H1 (cell line): ENCODE results near the gene LFNG. TPM values are rescaled to one million over a fixed set of nuclear protein-coding genes. Genes with fewer than 3 reads are reported as not detected.

ENCODE experiments used
- CTCF ChIA-PET: fragments of 300-600 bp; sonication (Branson Sonifier 250); formaldehyde crosslinking; loops from one replicate; lab custom pipeline; 2021; ENCODE audit not compliant: partially characterized antibody; lab: Charles Lee
- POLR2A ChIA-PET: fragments of 300-600 bp; sonication (Branson Sonifier 250); formaldehyde crosslinking; loops from one replicate; lab custom pipeline; 2021; ENCODE audit warnings: inconsistent platforms; ENCODE audit not compliant: partially characterized antibody; lab: Charles Lee
- DNase-seq, 2 experiments: peaks; one replicate each; pipeline versions ENCODE4 v3.0.0 to v3.0.0-alpha.2; 2010 to 2022; ENCODE audit warnings: low spot score in 2 of 2, low read depth in 1 of 2, mixed read lengths in 1 of 2
- FAIRE-seq: peaks from 2 replicates; lab custom pipeline; 2011; peaks lifted over from hg19 to GRCh38; lab: Jason Lieb, UNC
- H2AFZ ChIP-seq: 2 replicates; pipeline ENCODE4 v1.8.1; 2012; ENCODE audit warnings: low read length, inconsistent platforms
- H2AK5ac ChIP-seq: 2 replicates; pipeline ENCODE4 v1.6.1; 2013; ENCODE audit warnings: low read depth, low read length
- H2BK120ac ChIP-seq: replicated peaks from 2 replicates; pipeline ENCODE3; 2013; ENCODE audit warnings: low read depth, low read length, inconsistent platforms
- H2BK12ac ChIP-seq: 2 replicates; pipeline ENCODE4 v1.6.1; 2013; ENCODE audit warnings: low read depth, low read length
- H2BK15ac ChIP-seq: 2 replicates; pipeline ENCODE4 v1.6.1; 2013; ENCODE audit warnings: low read length
- H2BK20ac ChIP-seq: 2 replicates; pipeline ENCODE4 v1.6.1; 2013; ENCODE audit warnings: low read length
- H2BK5ac ChIP-seq: 2 replicates; pipeline ENCODE4 v1.6.1; 2013; ENCODE audit warnings: low read depth, low read length
- H3K14ac ChIP-seq: 2 replicates; pipeline ENCODE4 v1.6.1; 2013; ENCODE audit warnings: inconsistent platforms; ENCODE audit not compliant: insufficient read length
- H3K18ac ChIP-seq: 2 replicates; pipeline ENCODE4 v1.6.1; 2013; ENCODE audit warnings: low read length; ENCODE audit errors: extremely low read depth
- H3K23ac ChIP-seq: 2 replicates; pipeline ENCODE4 v1.6.1; 2013; ENCODE audit warnings: inconsistent platforms; ENCODE audit not compliant: insufficient read length
- H3K23me2 ChIP-seq: 2 replicates; pipeline ENCODE4 v1.6.1; 2013; ENCODE audit warnings: low read depth, low read length
- H3K27ac ChIP-seq: 2 replicates; pipeline ENCODE4 v1.6.1; 2011; ENCODE audit warnings: low read depth, low read length, inconsistent platforms
- H3K27me3 ChIP-seq, 4 experiments: replicated peaks in 1 of 4; 1 replicate in 1 of 4; 2 replicates in 3 of 4; pipeline versions ENCODE4 v1.6.1 to v1.8.1; 2011 to 2013; ENCODE audit warnings: low read length in 3 of 4, mild to moderate bottlenecking in 3 of 4, inconsistent platforms in 2 of 4, mixed read lengths in 2 of 4, moderate library complexity in 1 of 4; ENCODE audit not compliant: control insufficient read depth in 3 of 4, insufficient read depth in 3 of 4; ENCODE audit errors: extremely low read depth in 1 of 4
- H3K36me3 ChIP-seq, 4 experiments: 2 replicates each; pipeline versions ENCODE4 v1.6.1 to v1.8.1; 2011 to 2013; ENCODE audit warnings: mild to moderate bottlenecking in 4 of 4, low read length in 3 of 4, moderate library complexity in 2 of 4, control low read depth in 1 of 4, inconsistent platforms in 1 of 4; ENCODE audit not compliant: insufficient read depth in 4 of 4, control insufficient read depth in 2 of 4
- H3K4ac ChIP-seq: replicated peaks from 2 replicates; pipeline ENCODE3; 2013; ENCODE audit warnings: low read length, low read depth, mixed read lengths, inconsistent platforms; ENCODE audit not compliant: insufficient read length
- H3K4me1 ChIP-seq, 4 experiments: replicated peaks in 1 of 4; 1 replicate in 1 of 4; 2 replicates in 3 of 4; pipeline versions ENCODE4 v1.6.1 to v1.8.1; 2011 to 2013; ENCODE audit warnings: low read length in 3 of 4, inconsistent platforms in 2 of 4, mixed read lengths in 1 of 4; ENCODE audit not compliant: insufficient read depth in 4 of 4, control insufficient read depth in 3 of 4
- H3K4me2 ChIP-seq, 2 experiments: 2 replicates each; pipeline versions ENCODE4 v1.6.1 to v1.8.1; 2011 to 2013; ENCODE audit warnings: low read depth in 2 of 2, low read length in 2 of 2, control low read depth in 1 of 2, inconsistent platforms in 1 of 2, mild to moderate bottlenecking in 1 of 2; ENCODE audit not compliant: insufficient read depth in 1 of 2
- H3K4me3 ChIP-seq, 4 experiments: fragments of 200-600, 300-600 bp in 1 of 4; sonication (generic), shearing (Covaris generic), sonication (Bioruptor Twin) in 1 of 4; 2 replicates each; pipeline versions ENCODE4 v1.5.1 to v1.8.1; 2011 to 2016; ENCODE audit warnings: low read length in 4 of 4, low read depth in 3 of 4, control low read depth in 2 of 4, inconsistent platforms in 2 of 4, mild to moderate bottlenecking in 2 of 4, mixed read lengths in 1 of 4, moderate library complexity in 1 of 4; ENCODE audit not compliant: insufficient read depth in 2 of 4; ENCODE audit errors: extremely low read depth in 1 of 4
- H3K56ac ChIP-seq: replicated peaks from 2 replicates; pipeline ENCODE3; 2013; ENCODE audit warnings: low read depth, mild to moderate bottlenecking, mixed read lengths, low read length, inconsistent platforms; ENCODE audit not compliant: insufficient read length
- H3K79me1 ChIP-seq: 2 replicates; pipeline ENCODE4 v1.6.1; 2013; ENCODE audit warnings: low read depth, low read length, control low read depth
- H3K79me2 ChIP-seq, 2 experiments: 2 replicates each; pipeline versions ENCODE4 v1.6.1 to v1.8.1; 2012 to 2013; ENCODE audit warnings: low read length in 2 of 2, mild to moderate bottlenecking in 2 of 2, inconsistent platforms in 1 of 2; ENCODE audit not compliant: insufficient read depth in 2 of 2, control insufficient read depth in 1 of 2
- H3K9ac ChIP-seq, 4 experiments: replicated peaks in 1 of 4; 1 replicate in 1 of 4; 2 replicates in 3 of 4; pipeline versions ENCODE4 v1.6.1 to v1.8.1; 2011 to 2013; ENCODE audit warnings: low read depth in 3 of 4, low read length in 3 of 4, control low read depth in 2 of 4, mild to moderate bottlenecking in 2 of 4, moderate library complexity in 2 of 4, inconsistent platforms in 1 of 4; ENCODE audit errors: extremely low read depth in 1 of 4
- H3K9me3 ChIP-seq, 2 experiments: 2 replicates each; pipeline versions ENCODE4 v1.6.1 to v1.8.1; 2012 to 2013; ENCODE audit warnings: mild to moderate bottlenecking in 2 of 2, moderate library complexity in 2 of 2, control low read depth in 1 of 2, inconsistent platforms in 1 of 2, low read depth in 1 of 2, low read length in 1 of 2, mixed read lengths in 1 of 2; ENCODE audit not compliant: insufficient read depth in 2 of 2
- H4K20me1 ChIP-seq, 2 experiments: replicated peaks in 1 of 2; 2 replicates each; pipeline versions ENCODE3 to v1.8.1; 2011 to 2013; ENCODE audit warnings: inconsistent platforms in 2 of 2, low read length in 2 of 2, mild to moderate bottlenecking in 1 of 2; ENCODE audit not compliant: insufficient read depth in 2 of 2, control insufficient read depth in 1 of 2
- H4K5ac ChIP-seq: 2 replicates; pipeline ENCODE4 v1.6.1; 2013; ENCODE audit warnings: low read length, low read depth, mixed read lengths, inconsistent platforms; ENCODE audit not compliant: insufficient read length
- H4K8ac ChIP-seq: 2 replicates; pipeline ENCODE4 v1.8.0; 2013; ENCODE audit warnings: mild to moderate bottlenecking, moderate library complexity, low read length, inconsistent platforms; ENCODE audit not compliant: insufficient read depth; ENCODE audit errors: extremely low read depth
- H4K91ac ChIP-seq: replicated peaks from 2 replicates; pipeline ENCODE3; 2013; ENCODE audit warnings: low read length, mixed read lengths, inconsistent platforms; ENCODE audit not compliant: insufficient read length
- SRF ChIP-seq: IDR thresholded peaks from 2 replicates; pipeline ENCODE4 v1.6.1; 2011; ENCODE audit warnings: mild to moderate bottlenecking, low read depth, low read length, moderate library complexity
- TEAD4 ChIP-seq: IDR thresholded peaks from 2 replicates; pipeline ENCODE4 v1.6.1; 2012; ENCODE audit warnings: low read depth, low read length, inconsistent platforms, mixed read lengths
- WGBS, 2 experiments: shearing (Covaris generic) in 1 of 2; methylation state at CpG; one replicate each; pipeline versions ENCODE4 v1.1.6 to v1.1.7; 2013 to 2015; ENCODE audit warnings: low lambda C conversion rate in 2 of 2, mixed read lengths in 2 of 2, inconsistent platforms in 1 of 2, low coverage in 1 of 2, missing lambda C conversion rate in 1 of 2; ENCODE audit not compliant: insufficient replicate concordance in 2 of 2, insufficient coverage in 1 of 2, insufficient read length in 1 of 2; ENCODE audit errors: extremely low coverage in 1 of 2, missing lambda C conversion rate in 1 of 2; 5-methylcytosine and 5-hydroxymethylcytosine counted together
- polyA plus RNA-seq, 7 experiments: library from polyadenylated mRNA; depleted of rRNA in 3 of 7; stranded (reverse) in 5 of 7; unstranded in 2 of 7; fragments of >200 nt in 5 of 7; fragments of 200-250 nt in 2 of 7; gene quantifications; 1 replicate in 5 of 7; 2 replicates in 1 of 7; 4 replicates in 1 of 7; pipeline versions ENCODE4 v1.2.1 to v1.2.3, GENCODE V29; 2011 to 2013; ENCODE audit warnings: missing spikeins in 2 of 7, mixed read lengths in 2 of 7
- total RNA-seq: library from RNA; stranded (reverse); fragmentation: NEBNext Ultra II Directional; extraction: Animal tissue kit (Norgen Biotek cat#: 25700); gene quantifications from 2 replicates; pipeline ENCODE4 v1.2.1, GENCODE V29; 2021

Gene LFNG
- total and polyA plus RNA-seq, 2 of the 8 experiments (the other 6 are each of a cell fraction or from before 2014, with no cell fraction given), result 31.6 to 35.6 TPM

GRCh38 chr7:2476776-2477446 is 42.7 kb upstream of the LFNG start:
- no peaks in the 10 kb centered on the region for H3K79me1 ChIP-seq
- no peak overlapping the region for H3K9ac ChIP-seq
- H2AFZ ChIP-seq, result no peak overlapping the region
- no peak overlapping the region for H3K56ac ChIP-seq
- no peak overlapping the region for H3K27ac ChIP-seq
- H3K14ac ChIP-seq, result no peak overlapping the region
- H3K18ac ChIP-seq, result peak overlapping the region; percentile 87
- H2BK12ac ChIP-seq, result peak overlapping the region; percentile 97; the same call in 1 of the 2 replicates
- H3K4me2 ChIP-seq, result no peak overlapping the region
- H2AK5ac ChIP-seq, result no peak overlapping the region; the same call in 1 of the 2 replicates
- peak overlapping the region; percentile 81; the same call in 1 of the 2 replicates for H2BK15ac ChIP-seq
- H3K23ac ChIP-seq, result no peak overlapping the region
- H3K23me2 ChIP-seq, result no peaks in the 10 kb centered on the region; the same call in 1 of the 2 replicates
- no peaks in the 10 kb centered on the region; a peak in 2 of 7 replicates for H3K27me3 ChIP-seq
- H3K4me3 ChIP-seq, result no peak overlapping the region
- DNase-seq, result no peak
- POLR2A ChIA-PET, result interaction anchor here (0.8 kb wide), 1 partner anchor 14 kb away, joined by 3 read pairs; no protein-coding TSS in a partner anchor
- H4K8ac ChIP-seq, result no peak overlapping the region; the same call in 1 of the 2 replicates
- H4K5ac ChIP-seq, result peak overlapping the region; percentile 59
- WGBS, 2 experiments, result 83% methylated on average over 12 of the region's 25 CpGs; no CpG with 5 or more reads in 1 of the 2 experiments
- H3K36me3 ChIP-seq, result no peaks in the 10 kb centered on the region
- H3K79me2 ChIP-seq, result no peaks in the 10 kb centered on the region
- peaks cover 0 to 34% (median 20%) of the 10 kb centered on the region in 4 experiments; a peak in 6 of 7 replicates for H3K4me1 ChIP-seq
- H2BK20ac ChIP-seq, result peak overlapping the region; percentile 23; the same call in 1 of the 2 replicates
- H3K9me3 ChIP-seq, result no peaks in the 10 kb centered on the region
- H4K91ac ChIP-seq, result peak overlapping the region; percentile 96
- no peak for TF ChIP-seq SRF
- peak; percentile 51; the same call in 1 of the 2 replicates for TF ChIP-seq TEAD4
- peak overlapping the region; percentile 87 for H2BK120ac ChIP-seq
- peak overlapping the region; percentile 40; the same call in 1 of the 2 replicates for H2BK5ac ChIP-seq
- FAIRE-seq, result no peak
- no peaks in the 10 kb centered on the region for H4K20me1 ChIP-seq
- peak overlapping the region; percentile 98 for H3K4ac ChIP-seq
- CTCF ChIA-PET, result interaction anchor here (1.1 to 3.4 kb wide), 3 partner anchors 17 to 27 kb away, joined by 3 to 20 read pairs (median 3); no protein-coding TSS in a partner anchor
